Measurements from ENCODE around the gene REV3L. TPM values are rescaled to one million over a fixed set of nuclear protein-coding genes. Genes with fewer than 3 reads are reported as not detected.

Gene REV3L
- total and polyA plus RNA-seq, 2 of the 8 experiments (the other 6 are each of a cell fraction or from before 2014, with no cell fraction given): 2.1 to 6.6 TPM

DNA sequence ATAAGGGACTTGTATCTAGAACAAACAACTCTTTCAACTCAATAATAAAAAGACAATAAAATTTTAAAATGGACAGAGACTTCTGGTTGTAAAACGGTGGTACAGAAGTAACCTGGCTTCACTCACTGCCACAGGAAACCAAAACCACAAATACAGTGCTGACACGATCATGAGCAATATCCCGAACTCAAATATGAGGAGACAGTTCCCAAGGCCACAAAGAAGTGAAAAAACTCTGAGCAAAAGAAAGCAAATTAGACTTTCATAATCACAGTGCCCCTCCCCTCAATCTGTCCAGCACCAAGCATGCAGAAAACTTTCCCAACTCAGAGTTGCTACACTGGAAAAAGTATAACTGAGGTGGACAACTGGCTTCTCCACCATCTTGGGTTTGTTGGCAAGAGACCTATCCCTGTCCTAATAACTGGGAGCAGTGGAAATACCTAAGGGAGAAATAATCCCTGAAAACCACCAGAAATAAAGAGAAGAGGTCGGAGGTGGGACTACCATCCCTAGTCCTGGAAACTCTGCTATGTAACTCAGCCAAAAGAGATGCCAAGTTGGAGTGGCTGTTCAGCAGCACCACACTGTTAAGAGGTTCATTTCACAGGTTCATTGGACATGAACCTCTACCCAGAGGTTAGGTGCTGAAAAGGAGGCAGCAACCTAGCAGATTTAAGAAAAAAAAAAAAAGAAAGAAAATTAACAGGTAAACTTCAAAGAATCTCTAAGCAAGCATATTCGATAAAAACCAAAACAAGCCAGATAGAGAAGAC is 55.5 kb downstream of the REV3L start:
- Histone ChIP-seq H3K9me3 (ENCODE audit: insufficient read depth in 2 of 2, low read depth in 1 of 2, low read length in 1 of 2) (no peaks in the 10 kb centered on the region), H3K4me2 (ENCODE audit: insufficient read depth in 1 of 2, low read depth in 2 of 2, low read length in 2 of 2) (no peak overlapping the region), H3K4me3 (ENCODE audit: extremely low read depth in 1 of 4, insufficient read depth in 2 of 4, low read depth in 3 of 4, low read length in 4 of 4) (no peak overlapping the region), H3K4me1 (replicated peaks in 1 of 4; ENCODE audit: control insufficient read depth in 3 of 4, insufficient read depth in 4 of 4, low read length in 3 of 4) (no peaks in the 10 kb centered on the region), H4K91ac (replicated peaks; ENCODE audit: insufficient read length, low read length) (no peak overlapping the region), H2BK12ac (ENCODE audit: low read depth, low read length) (no peak overlapping the region), H3K36me3 (ENCODE audit: control insufficient read depth in 2 of 4, insufficient read depth in 4 of 4, low read length in 3 of 4) (no peaks in the 10 kb centered on the region), H3K23ac (ENCODE audit: insufficient read length) (no peak overlapping the region), H2BK15ac (ENCODE audit: low read length) (no peak overlapping the region), H2BK120ac (replicated peaks; ENCODE audit: low read depth, low read length) (no peak overlapping the region), H3K14ac (ENCODE audit: insufficient read length) (no peak overlapping the region), H3K4ac (replicated peaks; ENCODE audit: insufficient read length, low read depth, low read length) (no peak overlapping the region), H2AFZ (ENCODE audit: low read length) (no peak overlapping the region), H2BK5ac (ENCODE audit: low read depth, low read length) (no peak overlapping the region), H2AK5ac (ENCODE audit: low read depth, low read length) (no peak overlapping the region), H3K27me3 (replicated peaks in 1 of 4; ENCODE audit: control insufficient read depth in 3 of 4, extremely low read depth in 1 of 4, insufficient read depth in 3 of 4, low read length in 3 of 4) (no peaks in the 10 kb centered on the region), H4K20me1 (replicated peaks in 1 of 2; ENCODE audit: control insufficient read depth in 1 of 2, insufficient read depth in 2 of 2, low read length in 2 of 2) (no peaks in the 10 kb centered on the region), H3K56ac (replicated peaks; ENCODE audit: insufficient read length, low read depth, low read length) (no peak overlapping the region), H4K8ac (ENCODE audit: extremely low read depth, insufficient read depth, low read length) (no peak overlapping the region), H3K9ac (replicated peaks in 1 of 4; ENCODE audit: extremely low read depth in 1 of 4, low read depth in 3 of 4, low read length in 3 of 4) (no peak overlapping the region), H4K5ac (ENCODE audit: insufficient read length, low read depth, low read length) (no peak overlapping the region), H2BK20ac (ENCODE audit: low read length) (no peak overlapping the region), H3K79me2 (ENCODE audit: control insufficient read depth in 1 of 2, insufficient read depth in 2 of 2, low read length in 2 of 2) (no peaks in the 10 kb centered on the region; a peak in 1 of 4 replicates), H3K27ac (ENCODE audit: low read depth, low read length) (no peak overlapping the region), H3K18ac (ENCODE audit: extremely low read depth, low read length) (no peak overlapping the region), H3K79me1 (ENCODE audit: low read depth, low read length) (no peaks in the 10 kb centered on the region; the same call in 1 of the 2 replicates), H3K23me2 (ENCODE audit: low read depth, low read length) (no peaks in the 10 kb centered on the region)
- 88% methylated on average over 5 of the region's 5 CpGs; no CpG with 5 or more reads in 1 of the 2 experiments for WGBS, 2 experiments (ENCODE audit: extremely low coverage in 1 of 2, insufficient coverage in 1 of 2, insufficient read length in 1 of 2, insufficient replicate concordance in 2 of 2, low coverage in 1 of 2, low lambda C conversion rate in 2 of 2, missing lambda C conversion rate in 1 of 2)
- ChIA-PET CTCF (ENCODE audit: partially characterized antibody) (interaction anchor here (1.1 kb wide), 1 partner anchor 46 kb away, joined by 3 read pairs; no protein-coding TSS in a partner anchor), POLR2A (ENCODE audit: partially characterized antibody) (no interaction called here)
- DNase-seq (ENCODE audit: low read depth in 1 of 2, low spot score in 2 of 2) (no peak), FAIRE-seq (no peak)
- TF ChIP-seq BACH1 (IDR thresholded peaks at IDR 0.05; ENCODE audit: low read length) (no peak), CTBP2 (IDR thresholded peaks at IDR 0.05; ENCODE audit: borderline replicate concordance, insufficient read depth, insufficient read length, low read length) (no peak)
- TF ChIP-seq, protein P1, sequence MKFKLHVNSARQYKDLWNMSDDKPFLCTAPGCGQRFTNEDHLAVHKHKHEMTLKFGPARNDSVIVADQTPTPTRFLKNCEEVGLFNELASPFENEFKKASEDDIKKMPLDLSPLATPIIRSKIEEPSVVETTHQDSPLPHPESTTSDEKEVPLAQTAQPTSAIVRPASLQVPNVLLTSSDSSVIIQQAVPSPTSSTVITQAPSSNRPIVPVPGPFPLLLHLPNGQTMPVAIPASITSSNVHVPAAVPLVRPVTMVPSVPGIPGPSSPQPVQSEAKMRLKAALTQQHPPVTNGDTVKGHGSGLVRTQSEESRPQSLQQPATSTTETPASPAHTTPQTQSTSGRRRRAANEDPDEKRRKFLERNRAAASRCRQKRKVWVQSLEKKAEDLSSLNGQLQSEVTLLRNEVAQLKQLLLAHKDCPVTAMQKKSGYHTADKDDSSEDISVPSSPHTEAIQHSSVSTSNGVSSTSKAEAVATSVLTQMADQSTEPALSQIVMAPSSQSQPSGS (IDR thresholded peaks at IDR 0.05; ENCODE audit: low read length): no peak

Measured in H1 (cell line).